ENCODE measurements around the gene ELF3. TPM values are rescaled to one million over a fixed set of nuclear protein-coding genes. Genes with fewer than 3 reads are reported as not detected.

ELF3 gene
- total and polyA plus RNA-seq, 10 of the 15 experiments (the other 5 are each of a cell fraction or from before 2014, with no cell fraction given), result 0.07 to 14.3 (median 0.58) TPM; not detected in 1

DNA sequence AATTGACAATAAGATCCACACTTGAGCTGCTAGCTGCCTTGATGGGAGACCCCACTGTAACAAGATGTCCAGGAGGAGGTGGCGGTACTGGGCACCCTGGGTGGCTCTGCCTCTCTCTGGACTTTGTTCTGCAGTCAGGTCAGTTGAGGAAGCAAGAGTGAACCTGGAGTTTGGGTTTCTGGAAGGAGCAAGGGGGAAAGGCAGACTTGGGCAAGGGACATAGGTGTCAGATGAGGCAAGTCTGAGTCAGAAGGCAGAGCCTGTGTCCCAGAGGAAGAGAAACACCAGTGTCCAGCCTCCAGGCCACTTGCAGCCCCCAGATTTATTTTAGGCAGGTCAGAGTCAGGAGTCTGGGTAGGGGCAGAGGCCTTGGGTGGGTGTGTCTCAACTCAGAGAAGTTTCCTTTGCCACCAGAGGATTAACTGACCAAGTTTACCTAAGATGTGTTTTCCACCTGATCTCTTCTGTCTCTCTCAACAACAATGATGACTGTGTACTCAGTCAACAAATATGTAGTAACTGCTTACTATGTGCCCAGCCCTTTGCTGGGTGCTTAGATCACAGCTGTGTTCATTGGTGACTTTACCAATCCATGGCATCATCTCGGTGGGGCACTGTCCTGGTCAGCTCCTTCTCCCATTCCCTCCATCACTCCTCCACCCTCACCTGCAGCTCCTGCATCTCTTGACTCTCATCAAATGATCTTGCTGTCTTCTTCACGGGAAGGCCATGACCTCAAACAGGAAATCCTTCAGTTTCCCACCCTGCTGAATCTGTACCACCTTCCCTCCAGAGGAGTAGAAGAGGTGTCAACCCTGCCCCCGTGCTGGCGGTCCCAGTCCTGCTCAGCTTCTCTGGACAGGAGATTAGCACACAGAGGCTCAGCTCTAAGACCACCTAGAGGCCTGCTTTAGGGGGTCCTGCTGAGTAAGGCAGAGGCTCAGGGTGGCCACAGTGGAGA lies 36.6 kb downstream of the ELF3 start:
- ChIA-PET SMC1A (ENCODE audit: uncharacterized antibody, unreplicated experiment) (no interaction called here), RAD21 (ENCODE audit: unreplicated experiment) (interaction anchor here (0.9 kb wide), 1 partner anchor 12 kb away, joined by 3 read pairs; no protein-coding TSS in a partner anchor), CTCF (no interaction called here), POLR2A (no interaction called here)
- H2AFZ ChIP-seq (ENCODE audit: control insufficient read depth, low read depth, low read length), result no peak overlapping the region
- no peak for DNase-seq (ENCODE audit: low read depth, low spot score)
- TF ChIP-seq PML (IDR thresholded peaks at IDR 0.05; ENCODE audit: low read length) (no peak), BCL3 (IDR thresholded peaks at IDR 0.05; ENCODE audit: borderline replicate concordance, insufficient read depth, low read depth, low read length, poor library complexity, severe bottlenecking) (no peak), TCF7 (IDR thresholded peaks at IDR 0.05; ENCODE audit: borderline replicate concordance) (no peak), SMARCA5 (IDR thresholded peaks at IDR 0.05) (no peak), FOS (IDR thresholded peaks at IDR 0.05; ENCODE audit: borderline replicate concordance, extremely low read depth, insufficient read length) (no peak), EP300 (IDR thresholded peaks at IDR 0.05; ENCODE audit: borderline replicate concordance in 1 of 2, control insufficient read depth in 1 of 2, low read depth in 2 of 2, low read length in 2 of 2) (no peak), BACH1 (IDR thresholded peaks at IDR 0.05; ENCODE audit: borderline replicate concordance) (no peak), RB1 (IDR thresholded peaks at IDR 0.05; ENCODE audit: borderline replicate concordance) (no peak), CEBPB (IDR thresholded peaks at IDR 0.05; ENCODE audit: borderline replicate concordance in 1 of 2, low read depth in 2 of 2, low read length in 2 of 2) (no peak), SMAD1 (IDR thresholded peaks at IDR 0.05; ENCODE audit: low read depth, partially characterized antibody) (no peak), POLR2A (IDR thresholded peaks at IDR 0.05; ENCODE audit: low read depth, low read length) (no peak), CHD4 (IDR thresholded peaks at IDR 0.05) (no peak), IKZF1 (conservative IDR thresholded peaks at IDR 0.05) (no peak), TARDBP (IDR thresholded peaks at IDR 0.05; ENCODE audit: borderline replicate concordance) (no peak), STAT1 (conservative IDR thresholded peaks at IDR 0.05) (no peak), ETV6 (conservative IDR thresholded peaks at IDR 0.05 in 1 of 2, IDR thresholded peaks at IDR 0.05 in 1 of 2; ENCODE audit: borderline replicate concordance in 1 of 2, low read depth in 1 of 2) (no peak), SMC3 (IDR thresholded peaks at IDR 0.05; ENCODE audit: borderline replicate concordance, low read length) (no peak)
- TF ChIP-seq, protein P1, sequence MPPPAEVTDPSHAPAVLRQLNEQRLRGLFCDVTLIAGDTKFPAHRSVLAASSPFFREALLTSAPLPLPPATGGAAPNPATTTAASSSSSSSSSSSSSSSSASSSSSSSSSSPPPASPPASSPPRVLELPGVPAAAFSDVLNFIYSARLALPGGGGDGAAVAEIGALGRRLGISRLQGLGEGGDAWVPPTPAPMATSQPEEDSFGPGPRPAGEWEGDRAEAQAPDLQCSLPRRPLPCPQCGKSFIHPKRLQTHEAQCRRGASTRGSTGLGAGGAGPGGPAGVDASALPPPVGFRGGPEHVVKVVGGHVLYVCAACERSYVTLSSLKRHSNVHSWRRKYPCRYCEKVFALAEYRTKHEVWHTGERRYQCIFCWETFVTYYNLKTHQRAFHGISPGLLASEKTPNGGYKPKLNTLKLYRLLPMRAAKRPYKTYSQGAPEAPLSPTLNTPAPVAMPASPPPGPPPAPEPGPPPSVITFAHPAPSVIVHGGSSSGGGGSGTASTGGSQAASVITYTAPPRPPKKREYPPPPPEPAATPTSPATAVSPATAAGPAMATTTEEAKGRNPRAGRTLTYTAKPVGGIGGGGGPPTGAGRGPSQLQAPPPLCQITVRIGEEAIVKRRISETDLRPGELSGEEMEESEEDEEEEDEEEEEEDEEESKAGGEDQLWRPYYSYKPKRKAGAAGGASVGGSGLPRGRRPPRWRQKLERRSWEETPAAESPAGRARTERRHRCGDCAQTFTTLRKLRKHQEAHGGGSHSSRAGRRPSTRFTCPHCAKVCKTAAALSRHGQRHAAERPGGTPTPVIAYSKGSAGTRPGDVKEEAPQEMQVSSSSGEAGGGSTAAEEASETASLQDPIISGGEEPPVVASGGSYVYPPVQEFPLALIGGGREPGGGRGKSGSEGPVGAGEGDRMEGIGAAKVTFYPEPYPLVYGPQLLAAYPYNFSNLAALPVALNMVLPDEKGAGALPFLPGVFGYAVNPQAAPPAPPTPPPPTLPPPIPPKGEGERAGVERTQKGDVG (CRISPR knock-in tag; IDR thresholded peaks at IDR 0.05), result no peak
- H3K4me1 ChIP-seq (ENCODE audit: control insufficient read depth, insufficient read depth, low read length), result no peaks in the 10 kb centered on the region
- H3K9me3 ChIP-seq (replicated peaks; ENCODE audit: control insufficient read depth, insufficient read depth, low read length), result no peaks in the 10 kb centered on the region
- in situ Hi-C loops (cut with MboI), result no loop called here
- H3K4me3 ChIP-seq, result no peak overlapping the region
- H3K4me2 ChIP-seq (ENCODE audit: control insufficient read depth, insufficient read depth), result no peak overlapping the region
- no peak for FAIRE-seq
- no peaks in the 10 kb centered on the region for H3K36me3 ChIP-seq (ENCODE audit: control insufficient read depth in 2 of 2, insufficient read depth in 2 of 2, low read length in 1 of 2)
- no peak overlapping the region for H3K27ac ChIP-seq (ENCODE audit: control insufficient read depth, insufficient read depth)
- no peak overlapping the region for H3K9ac ChIP-seq (ENCODE audit: control insufficient read depth, insufficient read depth, low read length)
- ATAC-seq, result no peak
- peaks cover 0 to 3% of the 10 kb centered on the region in 2 experiments; a peak in 1 of 4 replicates for H3K27me3 ChIP-seq (replicated peaks in 1 of 2; ENCODE audit: control insufficient read depth in 2 of 2, insufficient read depth in 2 of 2, low read length in 1 of 2)
- no peaks in the 10 kb centered on the region for H3K79me2 ChIP-seq (ENCODE audit: control insufficient read depth, insufficient read depth, low read length)
- BruUV-seq (replicated peaks), result no TSS peak
- WGBS (ENCODE audit: insufficient coverage, insufficient replicate concordance, low lambda C conversion rate, missing lambda C conversion rate), result 25% methylated on average over 5 of the region's 5 CpGs
- no peaks in the 10 kb centered on the region for H4K20me1 ChIP-seq (ENCODE audit: control insufficient read depth, insufficient read depth)
- intact Hi-C loops (cut with micrococcal nuclease; ENCODE audit: unreplicated experiment), result no loop called here
